ENCODE measurements around the gene ASB6.

ASB6 gene

DNA sequence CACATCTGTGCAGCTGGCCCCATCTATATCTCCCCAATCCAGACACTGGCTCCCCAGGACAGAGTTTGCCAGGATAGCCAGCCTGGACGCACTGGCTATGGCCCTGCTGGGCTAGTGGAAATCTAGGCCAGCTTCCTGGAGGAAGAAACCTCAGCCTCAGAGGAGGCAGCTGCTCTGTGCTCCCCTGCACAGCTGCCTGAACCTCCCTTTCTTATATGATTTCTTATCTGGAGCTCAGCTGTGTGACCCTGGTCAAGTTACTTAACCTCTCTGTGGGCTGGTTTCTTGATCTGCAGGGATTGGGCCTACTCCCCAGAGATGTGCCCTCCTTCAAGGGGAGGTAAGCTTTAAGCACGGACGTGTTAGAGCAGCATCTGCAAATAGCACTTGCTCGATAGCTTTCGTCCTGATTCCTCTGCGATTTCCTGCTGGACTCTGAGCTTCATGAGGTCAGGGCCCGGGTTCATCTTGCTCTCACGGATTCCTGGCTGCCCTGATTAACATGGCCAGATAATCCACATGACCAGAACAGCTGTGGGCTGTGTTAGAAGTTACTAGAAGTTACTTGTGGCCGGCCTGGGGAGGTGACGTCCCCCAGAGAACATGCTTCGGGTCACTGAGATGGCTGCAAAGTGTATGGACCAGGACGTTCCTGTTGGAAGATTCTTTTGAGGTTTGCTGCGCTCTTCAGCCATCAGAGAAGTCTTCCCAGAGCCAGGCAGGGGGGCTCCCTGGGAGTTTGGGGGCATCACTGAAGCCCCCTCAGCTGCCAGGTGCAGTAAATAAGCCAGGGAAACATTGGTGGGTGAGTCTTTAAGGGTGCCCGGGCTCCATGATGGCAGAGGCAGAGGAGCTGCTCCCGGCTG, 35.6 kb downstream of the ASB6 start:
- no peak overlapping the region for H3K27ac ChIP-seq (ENCODE audit: low read depth, low read length, severe bottlenecking)
- H3K9me3 ChIP-seq (ENCODE audit: control insufficient read depth, low read length), result no peaks in the 10 kb centered on the region
- H3K4me1 ChIP-seq (ENCODE audit: control insufficient read depth, insufficient read depth, low read length, poor library complexity, severe bottlenecking), result peaks cover 42% of the 10 kb centered on the region
- H3K36me3 ChIP-seq (ENCODE audit: control insufficient read depth, insufficient read depth, low read length), result no peaks in the 10 kb centered on the region
- H3K4me3 ChIP-seq (ENCODE audit: extremely low read depth, insufficient read depth, low read length, poor library complexity, severe bottlenecking), result no peak overlapping the region
- WGBS, 2 experiments (ENCODE audit: insufficient coverage in 2 of 2), result 87 to 93% methylated on average over 14 to 15 of the region's 15 CpGs

DNA sequence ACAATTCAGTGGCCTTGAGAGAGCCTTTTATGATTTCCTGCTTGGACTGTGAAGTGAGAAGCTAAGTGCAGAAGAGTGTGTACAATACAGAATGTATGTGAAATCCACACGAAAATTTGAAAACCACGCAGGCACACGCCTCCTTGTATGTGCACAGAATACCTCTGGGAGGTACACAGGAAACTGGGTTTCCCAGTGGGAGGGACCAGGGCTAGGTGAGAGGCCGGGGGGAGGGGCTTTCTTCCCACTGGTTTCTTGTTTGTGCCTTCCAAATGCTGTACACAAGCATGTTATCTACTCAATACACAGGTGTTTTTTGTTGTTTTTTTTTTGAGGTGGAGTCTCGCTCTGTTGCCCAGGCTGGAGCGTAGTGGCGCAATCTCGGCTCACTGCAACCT, 37.2 kb downstream of the ASB6 start:
- WGBS, 2 experiments (ENCODE audit: insufficient coverage in 2 of 2), result 93 to 96% methylated on average over 6 of the region's 8 CpGs
- Histone ChIP-seq H3K27ac (ENCODE audit: low read depth, low read length, severe bottlenecking) (no peak overlapping the region), H3K36me3 (ENCODE audit: control insufficient read depth, insufficient read depth, low read length) (no peaks in the 10 kb centered on the region), H3K9me3 (ENCODE audit: control insufficient read depth, low read length) (no peaks in the 10 kb centered on the region), H3K4me1 (ENCODE audit: control insufficient read depth, insufficient read depth, low read length, poor library complexity, severe bottlenecking) (peaks cover 46% of the 10 kb centered on the region), H3K4me3 (ENCODE audit: extremely low read depth, insufficient read depth, low read length, poor library complexity, severe bottlenecking) (no peak overlapping the region)

DNA sequence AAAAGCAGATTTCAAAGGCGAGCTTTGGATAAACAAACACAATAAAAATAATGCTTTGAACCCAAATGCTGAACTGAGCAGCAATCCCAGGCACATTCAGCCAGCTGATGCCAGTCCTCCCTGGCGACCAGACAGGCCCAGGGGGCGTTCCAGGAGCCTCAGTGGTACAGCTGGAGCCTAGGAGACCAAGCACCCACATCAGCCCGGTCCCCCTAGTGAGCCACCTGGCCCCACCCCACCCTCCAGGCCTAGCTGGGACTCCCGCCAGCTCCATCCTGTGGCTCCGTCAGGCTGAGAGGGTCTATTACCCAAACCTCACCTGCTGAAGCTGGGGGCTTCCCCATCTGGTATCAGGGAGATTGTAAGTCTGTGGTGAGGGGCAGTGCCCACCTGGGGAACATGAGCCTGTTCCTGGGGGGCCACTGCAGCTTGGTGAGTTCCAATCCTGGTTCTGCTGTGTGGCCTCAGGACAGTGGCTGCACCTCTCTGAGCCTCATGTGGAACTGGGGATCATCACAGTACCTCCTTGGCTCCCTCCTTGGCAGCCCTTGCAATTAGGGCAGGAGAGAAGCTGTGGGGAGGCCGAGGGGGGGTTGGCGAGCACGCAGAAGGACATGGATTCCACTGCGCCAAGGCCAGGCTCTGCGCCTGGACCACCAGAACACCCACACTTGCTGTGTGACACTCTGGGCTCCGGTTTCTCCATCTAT, 37.7 kb downstream of the ASB6 start:
- H3K27ac ChIP-seq (ENCODE audit: low read depth, low read length, severe bottlenecking), result no peak overlapping the region
- WGBS, 2 experiments (ENCODE audit: insufficient coverage in 2 of 2), result 85 to 92% methylated on average over 9 to 11 of the region's 12 CpGs
- no peak overlapping the region for H3K4me3 ChIP-seq (ENCODE audit: extremely low read depth, insufficient read depth, low read length, poor library complexity, severe bottlenecking)
- peaks cover 43% of the 10 kb centered on the region for H3K4me1 ChIP-seq (ENCODE audit: control insufficient read depth, insufficient read depth, low read length, poor library complexity, severe bottlenecking)
- no peaks in the 10 kb centered on the region for H3K9me3 ChIP-seq (ENCODE audit: control insufficient read depth, low read length)
- no peaks in the 10 kb centered on the region for H3K36me3 ChIP-seq (ENCODE audit: control insufficient read depth, insufficient read depth, low read length)

DNA sequence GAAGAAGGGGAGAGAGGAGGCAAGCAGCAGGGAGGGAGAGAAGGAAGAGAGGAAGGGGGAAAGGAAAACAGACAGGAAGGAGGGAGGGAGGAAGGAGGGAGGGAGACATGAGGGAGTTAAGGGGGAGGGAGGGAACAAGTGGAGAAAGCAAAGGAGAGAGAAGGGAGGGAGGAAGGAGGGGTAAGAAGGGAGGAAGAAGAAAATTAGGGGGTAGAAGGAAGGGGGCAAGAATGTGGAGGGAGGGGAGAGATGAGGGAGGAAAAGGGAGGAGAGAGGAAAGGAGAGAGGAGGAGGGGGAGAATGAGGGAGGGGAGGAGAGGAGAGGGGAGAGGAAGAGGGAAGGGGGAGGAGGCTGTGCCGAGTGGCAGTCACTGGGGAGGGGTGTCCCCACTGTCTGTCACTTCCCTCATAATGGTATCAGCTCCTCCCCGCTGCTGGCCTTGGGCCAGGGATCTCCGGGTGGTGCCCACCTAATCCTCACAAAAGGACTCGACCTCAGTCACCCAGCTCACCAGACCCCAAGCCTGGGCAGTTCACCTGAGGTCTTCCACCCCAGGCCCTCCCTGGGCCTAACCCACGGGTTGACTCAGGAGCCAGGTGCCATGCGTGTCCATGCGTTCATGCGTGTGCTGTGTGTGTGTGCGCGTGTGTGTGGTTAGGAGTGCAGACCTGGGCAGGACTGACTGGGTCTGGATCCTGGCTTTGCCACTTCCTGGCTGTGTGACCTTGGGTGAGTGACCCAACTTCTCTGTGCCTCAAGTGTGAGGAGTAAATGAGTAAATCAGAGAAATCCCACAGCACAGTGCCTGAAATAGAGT, 39.1 kb downstream of the ASB6 start:
- H3K4me1 ChIP-seq (ENCODE audit: control insufficient read depth, insufficient read depth, low read length, poor library complexity, severe bottlenecking), result peaks cover 43% of the 10 kb centered on the region
- H3K27ac ChIP-seq (ENCODE audit: low read depth, low read length, severe bottlenecking), result peak overlapping the region; percentile 23
- H3K9me3 ChIP-seq (ENCODE audit: control insufficient read depth, low read length), result no peaks in the 10 kb centered on the region
- WGBS, 2 experiments (ENCODE audit: insufficient coverage in 2 of 2), result 68% methylated on average over 8 to 9 of the region's 10 CpGs
- H3K4me3 ChIP-seq (ENCODE audit: extremely low read depth, insufficient read depth, low read length, poor library complexity, severe bottlenecking), result no peak overlapping the region
- H3K36me3 ChIP-seq (ENCODE audit: control insufficient read depth, insufficient read depth, low read length), result no peaks in the 10 kb centered on the region

DNA sequence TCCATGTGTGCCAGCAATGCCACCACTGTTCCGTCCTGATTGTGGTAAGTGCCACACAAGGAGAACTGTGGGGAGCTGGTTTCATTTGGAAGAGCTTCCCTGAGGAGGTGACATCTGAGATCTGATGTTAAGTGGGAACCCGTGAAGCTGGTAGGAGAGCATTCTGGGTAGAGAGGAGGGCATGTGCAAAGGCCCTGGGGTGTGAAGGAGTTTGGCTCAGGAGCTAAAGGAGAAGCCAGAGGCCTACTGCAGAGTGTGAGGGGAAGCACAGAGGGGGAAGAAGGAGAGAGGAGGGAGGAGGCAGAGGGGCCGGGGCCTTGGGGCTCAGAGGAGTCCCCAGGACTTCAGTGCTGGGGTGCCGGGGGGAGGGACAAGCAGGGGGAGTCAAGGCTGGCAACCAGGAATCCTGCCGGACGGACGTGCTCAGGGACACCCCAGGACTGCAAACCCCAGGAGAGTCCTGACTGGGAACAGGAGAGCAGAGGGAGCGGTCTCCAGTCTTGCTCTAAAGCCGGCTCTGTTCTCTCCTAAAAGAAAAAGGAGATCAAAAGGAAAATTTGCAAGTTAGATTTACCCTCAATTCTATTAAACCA, 40.8 kb downstream of the ASB6 start:
- Histone ChIP-seq H3K9me3 (ENCODE audit: control insufficient read depth, low read length) (no peaks in the 10 kb centered on the region), H3K27ac (ENCODE audit: low read depth, low read length, severe bottlenecking) (no peak overlapping the region), H3K4me1 (ENCODE audit: control insufficient read depth, insufficient read depth, low read length, poor library complexity, severe bottlenecking) (peaks cover 41% of the 10 kb centered on the region), H3K4me3 (ENCODE audit: extremely low read depth, insufficient read depth, low read length, poor library complexity, severe bottlenecking) (no peak overlapping the region), H3K36me3 (ENCODE audit: control insufficient read depth, insufficient read depth, low read length) (no peaks in the 10 kb centered on the region)
- 93% methylated on average over 7 to 8 of the region's 9 CpGs for WGBS, 2 experiments (ENCODE audit: insufficient coverage in 2 of 2)

DNA sequence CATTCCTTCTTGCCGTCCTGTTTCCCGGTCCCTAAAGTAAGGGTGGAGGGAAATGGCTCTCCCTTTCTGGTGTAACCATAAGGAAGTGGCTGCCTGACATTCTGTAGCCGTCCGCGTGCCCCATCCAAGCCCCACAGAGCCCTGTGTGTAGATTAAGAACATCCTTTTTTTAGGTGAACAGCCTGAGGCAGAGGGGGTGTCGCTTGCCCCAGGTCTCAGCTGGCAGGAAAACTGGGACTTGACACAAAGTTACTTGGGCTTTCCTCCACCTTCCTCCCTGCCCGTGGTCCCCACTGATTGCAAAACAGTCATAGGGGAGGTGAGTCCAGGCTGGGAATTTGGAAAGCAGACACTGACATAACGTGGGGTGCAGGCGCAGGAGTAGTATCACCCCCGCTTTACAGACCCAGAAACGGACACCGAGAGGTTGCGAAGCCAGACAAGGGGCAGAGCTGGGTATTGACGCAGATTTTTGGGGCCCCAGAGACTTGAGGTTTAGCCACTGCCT, 43.8 kb downstream of the ASB6 start:
- H3K4me1 ChIP-seq (ENCODE audit: control insufficient read depth, insufficient read depth, low read length, poor library complexity, severe bottlenecking), result peaks cover 36% of the 10 kb centered on the region
- H3K4me3 ChIP-seq (ENCODE audit: extremely low read depth, insufficient read depth, low read length, poor library complexity, severe bottlenecking), result peak overlapping the region; percentile 46
- no peaks in the 10 kb centered on the region for H3K9me3 ChIP-seq (ENCODE audit: control insufficient read depth, low read length)
- WGBS, 2 experiments (ENCODE audit: insufficient coverage in 2 of 2), result 69 to 80% methylated on average over 9 to 12 of the region's 14 CpGs
- H3K36me3 ChIP-seq (ENCODE audit: control insufficient read depth, insufficient read depth, low read length), result no peaks in the 10 kb centered on the region
- H3K27ac ChIP-seq (ENCODE audit: low read depth, low read length, severe bottlenecking), result peak overlapping the region; percentile 81

DNA sequence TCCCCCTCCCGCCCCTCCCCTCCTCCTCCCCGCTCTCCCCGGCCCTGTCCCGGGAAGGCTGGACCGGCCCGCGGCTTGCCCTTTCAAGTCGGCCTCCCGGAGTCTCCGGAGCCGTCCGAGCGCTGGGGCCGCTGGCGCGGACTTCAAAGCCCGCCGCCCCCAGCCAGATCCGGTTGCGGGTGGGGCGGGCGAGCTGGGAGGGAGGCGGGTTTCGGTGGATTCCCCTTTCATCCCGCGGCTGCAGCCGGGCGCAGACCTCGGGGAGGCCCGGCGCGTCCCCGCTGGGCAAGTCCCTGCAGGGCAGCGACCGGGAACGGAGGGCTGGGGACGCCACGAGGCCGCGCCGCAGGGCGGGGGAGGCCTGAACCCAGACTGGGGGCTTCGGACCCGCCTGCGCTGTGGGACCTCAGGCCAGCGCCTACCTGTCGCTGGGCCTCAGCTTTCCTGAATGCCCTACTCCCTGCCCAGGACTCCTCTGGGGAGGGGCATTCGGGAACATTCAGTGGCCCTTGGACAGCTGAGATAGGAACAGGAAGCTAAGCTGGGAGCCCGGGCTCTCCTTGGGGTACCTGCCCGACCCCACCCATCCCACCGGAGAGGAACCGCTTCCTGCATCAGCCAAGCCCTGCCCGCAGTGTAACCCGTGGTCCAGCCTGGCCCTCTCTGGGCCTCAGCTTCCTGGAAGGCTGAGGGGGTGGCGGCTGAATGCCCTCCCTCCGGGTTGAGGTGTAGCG, 44.4 kb downstream of the ASB6 start:
- 2% methylated on average over 21 to 31 of the region's 57 CpGs for WGBS, 2 experiments (ENCODE audit: insufficient coverage in 2 of 2)
- H3K27ac ChIP-seq (ENCODE audit: low read depth, low read length, severe bottlenecking), result peak overlapping the region; percentile 81

DNA sequence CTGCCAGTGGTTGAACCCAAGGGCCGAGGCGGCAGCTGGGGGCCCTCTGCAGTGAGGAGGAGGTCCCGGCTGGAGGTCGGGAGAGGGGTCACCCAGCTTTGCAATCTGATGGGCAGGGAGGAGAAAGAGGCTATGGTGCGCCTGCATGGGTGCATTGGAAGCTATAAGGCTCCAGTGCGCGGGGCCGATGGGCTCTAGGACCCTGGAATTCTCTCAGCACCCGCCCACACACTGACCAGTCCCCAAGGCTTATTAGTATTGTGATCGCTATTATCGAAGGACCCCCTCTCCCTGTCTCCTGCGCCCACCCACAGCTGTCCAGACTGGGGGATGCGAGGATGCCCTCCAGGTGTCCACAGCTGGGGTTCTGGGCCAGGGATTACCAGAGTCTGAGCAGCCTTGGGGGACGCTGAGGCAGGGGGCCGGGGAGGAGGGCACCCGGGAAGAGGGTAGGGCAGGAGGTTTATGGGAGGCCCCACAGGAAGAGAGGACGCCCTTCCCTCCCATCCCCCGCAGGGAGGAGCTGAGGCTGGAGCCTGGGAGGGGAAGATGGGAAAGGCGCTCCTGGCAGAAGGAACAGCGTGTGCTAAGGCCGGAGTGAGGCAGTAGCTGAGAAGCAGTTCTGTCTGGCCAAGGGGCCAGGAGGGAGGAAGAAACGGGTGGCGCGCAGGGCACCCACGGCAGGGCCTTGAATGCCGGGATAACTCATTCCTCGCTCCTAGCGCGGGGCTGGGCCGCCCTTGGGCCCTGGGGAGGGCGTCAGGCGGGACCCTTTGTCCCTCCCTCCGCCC, 45.2 kb downstream of the ASB6 start:
- Histone ChIP-seq H3K4me1 (ENCODE audit: control insufficient read depth, insufficient read depth, low read length, poor library complexity, severe bottlenecking) (peaks cover 27% of the 10 kb centered on the region), H3K36me3 (ENCODE audit: control insufficient read depth, insufficient read depth, low read length) (no peaks in the 10 kb centered on the region), H3K27ac (ENCODE audit: low read depth, low read length, severe bottlenecking) (peak overlapping the region; percentile 81), H3K4me3 (ENCODE audit: extremely low read depth, insufficient read depth, low read length, poor library complexity, severe bottlenecking) (peak overlapping the region; percentile 46), H3K9me3 (ENCODE audit: control insufficient read depth, low read length) (no peaks in the 10 kb centered on the region)
- WGBS, 2 experiments (ENCODE audit: insufficient coverage in 2 of 2), result 4 to 8% methylated on average over 3 to 15 of the region's 33 CpGs

More for the DNA sequence above, 44.4 kb downstream of the ASB6 start:
- Histone ChIP-seq H3K4me1 (ENCODE audit: control insufficient read depth, insufficient read depth, low read length, poor library complexity, severe bottlenecking) (peaks cover 30% of the 10 kb centered on the region), H3K9me3 (ENCODE audit: control insufficient read depth, low read length) (no peaks in the 10 kb centered on the region), H3K4me3 (ENCODE audit: extremely low read depth, insufficient read depth, low read length, poor library complexity, severe bottlenecking) (peak overlapping the region; percentile 46), H3K36me3 (ENCODE audit: control insufficient read depth, insufficient read depth, low read length) (no peaks in the 10 kb centered on the region)

DNA sequence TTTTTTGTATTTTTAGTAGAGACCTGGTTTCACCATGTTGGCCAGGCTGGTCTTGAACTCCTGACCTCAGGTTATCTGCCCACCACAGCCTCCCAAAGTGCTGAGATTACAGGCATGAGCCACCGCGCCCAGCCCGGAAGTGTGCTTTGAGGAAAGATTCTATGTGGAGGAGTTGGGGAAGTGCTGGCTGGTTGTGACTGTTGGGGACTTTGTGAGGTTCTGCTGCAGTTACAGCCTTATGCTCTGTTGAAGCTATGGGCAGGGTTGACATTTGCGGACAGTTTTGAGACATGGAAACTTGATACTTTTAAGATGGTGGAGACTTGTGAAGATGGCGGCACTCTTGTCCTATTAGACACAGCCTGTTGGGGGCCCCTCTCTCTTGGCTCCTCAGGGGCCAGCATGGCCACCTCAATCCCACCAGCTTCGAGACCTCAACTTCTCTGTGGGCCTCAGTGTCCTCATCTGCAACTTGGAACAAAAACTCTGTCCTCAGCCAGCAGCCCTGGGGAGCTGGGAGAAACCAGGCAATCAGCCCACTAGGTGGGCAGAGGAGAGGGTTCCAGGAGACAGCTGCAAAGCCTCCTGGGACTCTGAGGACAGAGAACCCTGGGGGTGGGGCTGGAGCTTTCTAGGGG, 45.9 kb downstream of the ASB6 start:
- Histone ChIP-seq H3K4me1 (ENCODE audit: control insufficient read depth, insufficient read depth, low read length, poor library complexity, severe bottlenecking) (peaks cover 28% of the 10 kb centered on the region), H3K36me3 (ENCODE audit: control insufficient read depth, insufficient read depth, low read length) (no peaks in the 10 kb centered on the region), H3K4me3 (ENCODE audit: extremely low read depth, insufficient read depth, low read length, poor library complexity, severe bottlenecking) (peak overlapping the region; percentile 46), H3K9me3 (ENCODE audit: control insufficient read depth, low read length) (no peaks in the 10 kb centered on the region), H3K27ac (ENCODE audit: low read depth, low read length, severe bottlenecking) (peak overlapping the region; percentile 81)
- WGBS, 2 experiments (ENCODE audit: insufficient coverage in 2 of 2), result 81 to 100% methylated on average over 1 to 4 of the region's 6 CpGs

Measured in mesodermal cell (in vitro differentiated cells).